Measurements from ENCODE around the gene KCNQ4. TPM values are rescaled to one million over a fixed set of nuclear protein-coding genes. Genes with fewer than 3 reads are reported as not detected.

KCNQ4 gene
- total RNA-seq, 3 donors from 2014 or later: 0.32 to 1.3 (median 1.3) TPM

GRCh38 chr1:40820251-40820797, 36.7 kb downstream of the KCNQ4 start:
- no peaks in the 10 kb centered on the region for H3K4me1 ChIP-seq
- no peaks in the 10 kb centered on the region for H3K9me3 ChIP-seq
- TF ChIP-seq POLR2AphosphoS5 (IDR thresholded peaks at IDR 0.05) (no peak), POLR2A (IDR thresholded peaks at IDR 0.05) (no peak)
- TF ChIP-seq, protein P1, sequence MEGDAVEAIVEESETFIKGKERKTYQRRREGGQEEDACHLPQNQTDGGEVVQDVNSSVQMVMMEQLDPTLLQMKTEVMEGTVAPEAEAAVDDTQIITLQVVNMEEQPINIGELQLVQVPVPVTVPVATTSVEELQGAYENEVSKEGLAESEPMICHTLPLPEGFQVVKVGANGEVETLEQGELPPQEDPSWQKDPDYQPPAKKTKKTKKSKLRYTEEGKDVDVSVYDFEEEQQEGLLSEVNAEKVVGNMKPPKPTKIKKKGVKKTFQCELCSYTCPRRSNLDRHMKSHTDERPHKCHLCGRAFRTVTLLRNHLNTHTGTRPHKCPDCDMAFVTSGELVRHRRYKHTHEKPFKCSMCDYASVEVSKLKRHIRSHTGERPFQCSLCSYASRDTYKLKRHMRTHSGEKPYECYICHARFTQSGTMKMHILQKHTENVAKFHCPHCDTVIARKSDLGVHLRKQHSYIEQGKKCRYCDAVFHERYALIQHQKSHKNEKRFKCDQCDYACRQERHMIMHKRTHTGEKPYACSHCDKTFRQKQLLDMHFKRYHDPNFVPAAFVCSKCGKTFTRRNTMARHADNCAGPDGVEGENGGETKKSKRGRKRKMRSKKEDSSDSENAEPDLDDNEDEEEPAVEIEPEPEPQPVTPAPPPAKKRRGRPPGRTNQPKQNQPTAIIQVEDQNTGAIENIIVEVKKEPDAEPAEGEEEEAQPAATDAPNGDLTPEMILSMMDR (IDR thresholded peaks at IDR 0.05): no peak
- H3K27ac ChIP-seq: no peak overlapping the region
- no peaks in the 10 kb centered on the region for H3K36me3 ChIP-seq
- H3K27me3 ChIP-seq: no peaks in the 10 kb centered on the region
- no peak overlapping the region for H3K4me3 ChIP-seq
- no peak for DNase-seq (ENCODE audit: low spot score in 2 of 2)
- intact Hi-C loops (cut with DNase I; ENCODE audit: low total_unique reads): no loop called here

DNA sequence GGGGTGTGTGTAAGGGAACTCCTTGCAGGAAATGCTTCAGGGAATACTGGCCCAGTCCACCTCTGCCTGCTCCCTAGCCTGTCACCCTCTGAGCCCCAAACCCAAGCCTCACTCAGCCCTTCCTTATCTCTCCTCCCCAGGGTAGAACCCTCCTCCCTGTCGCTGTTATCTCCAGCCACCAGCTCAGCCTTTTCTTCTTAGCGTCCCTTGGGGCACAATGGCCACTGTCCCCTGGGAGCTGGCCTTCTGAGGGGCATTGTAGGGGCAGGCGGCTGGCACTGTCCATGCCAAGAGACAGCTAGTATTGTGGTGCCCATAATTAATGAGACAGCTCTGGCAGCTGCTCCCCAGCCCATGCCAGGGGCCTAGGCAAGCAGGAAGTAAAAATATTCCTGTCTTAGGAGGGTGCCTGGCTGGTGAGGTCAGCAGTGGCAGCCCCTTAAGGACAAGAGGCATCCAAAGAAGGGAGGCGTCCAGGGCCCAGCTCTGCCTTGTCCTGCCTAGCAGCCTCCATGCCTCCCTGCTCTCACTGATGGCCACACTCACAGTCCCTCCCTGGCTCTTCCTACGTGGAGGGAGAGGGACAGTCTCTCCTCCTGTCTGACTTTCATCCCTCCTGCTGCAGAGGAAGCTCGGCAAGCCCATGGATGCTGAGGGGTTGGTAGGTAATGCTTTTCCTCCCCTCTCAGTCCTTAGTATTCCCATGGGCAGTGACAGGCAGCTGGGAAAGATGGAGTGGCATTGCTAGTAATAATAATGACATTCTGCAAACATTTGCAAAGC, 37.5 kb downstream of the KCNQ4 start:
- Histone ChIP-seq H3K36me3 (no peaks in the 10 kb centered on the region), H3K4me1 (no peaks in the 10 kb centered on the region)

GRCh38 chr1:40822890-40823289, 39.3 kb downstream of the KCNQ4 start:
- H3K4me3 ChIP-seq: no peak overlapping the region
- TF ChIP-seq POLR2AphosphoS5 (IDR thresholded peaks at IDR 0.05): no peak
- TF ChIP-seq POLR2A (IDR thresholded peaks at IDR 0.05): no peak
- TF ChIP-seq, protein P1 (IDR thresholded peaks at IDR 0.05): no peak
- intact Hi-C loops (cut with DNase I; ENCODE audit: low total_unique reads): no loop called here
- H3K4me1 ChIP-seq: no peaks in the 10 kb centered on the region
- H3K27ac ChIP-seq: no peak overlapping the region
- H3K36me3 ChIP-seq: no peaks in the 10 kb centered on the region
- H3K9me3 ChIP-seq: no peaks in the 10 kb centered on the region
- H3K27me3 ChIP-seq: no peaks in the 10 kb centered on the region
- no peak for DNase-seq (ENCODE audit: low spot score in 2 of 2)

More for the DNA sequence above, 37.5 kb downstream of the KCNQ4 start:
- TF ChIP-seq, protein P1 (IDR thresholded peaks at IDR 0.05): no peak
- TF ChIP-seq POLR2AphosphoS5 (IDR thresholded peaks at IDR 0.05): no peak
- no peak for TF ChIP-seq POLR2A (IDR thresholded peaks at IDR 0.05)
- no peaks in the 10 kb centered on the region for H3K27me3 ChIP-seq
- peak overlapping the region; percentile 6 to 19 for H3K27ac ChIP-seq
- intact Hi-C loops (cut with DNase I; ENCODE audit: low total_unique reads): no loop called here
- H3K9me3 ChIP-seq: no peaks in the 10 kb centered on the region
- H3K4me3 ChIP-seq: no peak overlapping the region
- no peak for DNase-seq (ENCODE audit: low spot score in 2 of 2)

DNA sequence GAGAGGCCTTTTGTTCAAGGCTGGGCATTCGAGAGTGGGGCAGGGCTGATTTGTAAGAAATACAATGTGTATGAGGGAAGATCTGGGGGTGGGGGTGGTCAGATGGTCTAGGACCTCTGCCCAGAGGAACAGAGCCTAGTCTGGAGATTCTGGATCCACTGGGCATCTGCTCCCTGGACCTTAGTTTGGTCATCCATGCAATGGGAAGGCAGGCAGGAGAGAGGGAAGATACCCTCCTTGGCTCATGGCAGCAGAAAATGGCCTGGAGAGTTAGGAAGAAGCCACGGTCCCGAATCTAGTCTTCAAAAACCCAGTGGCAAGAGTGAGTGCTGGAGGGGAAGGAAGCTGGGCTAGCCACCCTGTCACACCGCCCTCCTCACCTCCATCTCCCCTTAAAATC, 39.8 kb downstream of the KCNQ4 start:
- Histone ChIP-seq H3K9me3 (no peaks in the 10 kb centered on the region), H3K4me3 (no peak overlapping the region), H3K27ac (no peak overlapping the region), H3K4me1 (no peaks in the 10 kb centered on the region), H3K27me3 (no peaks in the 10 kb centered on the region), H3K36me3 (no peaks in the 10 kb centered on the region)
- TF ChIP-seq POLR2A (IDR thresholded peaks at IDR 0.05): no peak
- TF ChIP-seq, protein P1 (IDR thresholded peaks at IDR 0.05): no peak
- no peak for TF ChIP-seq POLR2AphosphoS5 (IDR thresholded peaks at IDR 0.05)
- intact Hi-C loops (cut with DNase I; ENCODE audit: low total_unique reads): no loop called here
- DNase-seq (ENCODE audit: low spot score in 2 of 2): no peak

GRCh38 chr1:40823983-40824382, 40.4 kb downstream of the KCNQ4 start:
- intact Hi-C loops (cut with DNase I; ENCODE audit: low total_unique reads): no loop called here
- H3K9me3 ChIP-seq: no peaks in the 10 kb centered on the region
- no peak for DNase-seq (ENCODE audit: low spot score in 2 of 2)
- H3K4me3 ChIP-seq: no peak overlapping the region
- no peaks in the 10 kb centered on the region for H3K36me3 ChIP-seq
- TF ChIP-seq, protein P1 (IDR thresholded peaks at IDR 0.05): no peak
- TF ChIP-seq POLR2A (IDR thresholded peaks at IDR 0.05): no peak
- no peak for TF ChIP-seq POLR2AphosphoS5 (IDR thresholded peaks at IDR 0.05)
- H3K27ac ChIP-seq: no peak overlapping the region
- no peaks in the 10 kb centered on the region for H3K27me3 ChIP-seq
- H3K4me1 ChIP-seq: no peaks in the 10 kb centered on the region

All from breast epithelium (tissue), 4 donors.